ENCODE results near the gene SPECC1L.

SPECC1L gene

GRCh38 chr22:24386937-24387471 lies 116.4 kb downstream of the SPECC1L start:
- DNase-seq (no peak), ATAC-seq (ENCODE audit: insufficient read depth, low read depth) (no peak)
- Histone ChIP-seq H3K4me1 (ENCODE audit: insufficient read depth, low read length) (no peaks in the 10 kb centered on the region), H3K27me3 (ENCODE audit: insufficient read depth, low read length, poor library complexity) (no peaks in the 10 kb centered on the region), H3K9ac (ENCODE audit: low read depth, low read length) (no peak overlapping the region), H3K27ac (ENCODE audit: low read length) (no peak overlapping the region), H3K9me3 (ENCODE audit: insufficient read depth, low read length, severe bottlenecking) (no peaks in the 10 kb centered on the region), H3K36me3 (ENCODE audit: insufficient read depth, low read length) (peaks cover 20% of the 10 kb centered on the region), H3K4me3 (ENCODE audit: low read depth in 1 of 2, low read length in 2 of 2) (no peak overlapping the region), H3K4me2 (ENCODE audit: insufficient read depth, low read length) (no peak overlapping the region), H4K20me1 (ENCODE audit: insufficient read depth, low read length) (0 out of 2 replicates have a peak, but pooled peaks cover 4% of the 10 kb centered on the region), H2AFZ (ENCODE audit: low read depth, low read length) (no peak overlapping the region), H3K79me2 (ENCODE audit: insufficient read depth, low read length) (peaks cover 14% of the 10 kb centered on the region; the same call in 1 of the 2 replicates)
- TF ChIP-seq CTCF (IDR thresholded peaks at IDR 0.05; ENCODE audit: borderline replicate concordance, extremely low read depth, low read length, poor library complexity, severe bottlenecking) (no peak), EZH2 (IDR thresholded peaks at IDR 0.05; ENCODE audit: borderline replicate concordance, low read depth, low read length, severe bottlenecking) (no peak)

- Histone ChIP-seq H3K4me2 (ENCODE audit: insufficient read depth, low read length) (no peak overlapping the region), H3K4me1 (ENCODE audit: insufficient read depth, low read length) (no peaks in the 10 kb centered on the region), H3K9me3 (ENCODE audit: insufficient read depth, low read length, severe bottlenecking) (no peaks in the 10 kb centered on the region), H4K20me1 (ENCODE audit: insufficient read depth, low read length) (0 out of 2 replicates have a peak, but pooled peaks cover 4% of the 10 kb centered on the region), H3K79me2 (ENCODE audit: insufficient read depth, low read length) (peaks cover 16% of the 10 kb centered on the region), H3K9ac (ENCODE audit: low read depth, low read length) (no peak overlapping the region), H3K27me3 (ENCODE audit: insufficient read depth, low read length, poor library complexity) (no peaks in the 10 kb centered on the region), H3K27ac (ENCODE audit: low read length) (no peak overlapping the region), H3K36me3 (ENCODE audit: insufficient read depth, low read length) (peaks cover 31% of the 10 kb centered on the region), H3K4me3 (ENCODE audit: low read depth in 1 of 2, low read length in 2 of 2) (no peak overlapping the region), H2AFZ (ENCODE audit: low read depth, low read length) (no peak overlapping the region)
- TF ChIP-seq CTCF (IDR thresholded peaks at IDR 0.05; ENCODE audit: borderline replicate concordance, extremely low read depth, low read length, poor library complexity, severe bottlenecking) = no peak
- no peak for TF ChIP-seq EZH2 (IDR thresholded peaks at IDR 0.05; ENCODE audit: borderline replicate concordance, low read depth, low read length, severe bottlenecking)
- no peak for DNase-seq
- no peak for ATAC-seq (ENCODE audit: insufficient read depth, low read depth)
Measured at GRCh38 chr22:24389680-24390079, 119.0 kb downstream of the SPECC1L start.

- no peaks in the 10 kb centered on the region for H3K4me1 ChIP-seq (ENCODE audit: insufficient read depth, low read length)
- H3K4me2 ChIP-seq (ENCODE audit: insufficient read depth, low read length) = no peak overlapping the region
- H2AFZ ChIP-seq (ENCODE audit: low read depth, low read length) = no peak overlapping the region
- DNase-seq (no peak), ATAC-seq (ENCODE audit: insufficient read depth, low read depth) (no peak)
- H3K27ac ChIP-seq (ENCODE audit: low read length) = no peak overlapping the region
- H4K20me1 ChIP-seq (ENCODE audit: insufficient read depth, low read length) = 0 out of 2 replicates have a peak, but pooled peaks cover 4% of the 10 kb centered on the region
- H3K9me3 ChIP-seq (ENCODE audit: insufficient read depth, low read length, severe bottlenecking) = no peaks in the 10 kb centered on the region
- H3K36me3 ChIP-seq (ENCODE audit: insufficient read depth, low read length) = peaks cover 34% of the 10 kb centered on the region
- no peak overlapping the region for H3K4me3 ChIP-seq (ENCODE audit: low read depth in 1 of 2, low read length in 2 of 2)
- no peaks in the 10 kb centered on the region for H3K27me3 ChIP-seq (ENCODE audit: insufficient read depth, low read length, poor library complexity)
- TF ChIP-seq EZH2 (IDR thresholded peaks at IDR 0.05; ENCODE audit: borderline replicate concordance, low read depth, low read length, severe bottlenecking) (no peak), CTCF (IDR thresholded peaks at IDR 0.05; ENCODE audit: borderline replicate concordance, extremely low read depth, low read length, poor library complexity, severe bottlenecking) (no peak)
- H3K79me2 ChIP-seq (ENCODE audit: insufficient read depth, low read length) = peaks cover 16% of the 10 kb centered on the region
- H3K9ac ChIP-seq (ENCODE audit: low read depth, low read length) = no peak overlapping the region
Measured at GRCh38 chr22:24390156-24390555, 119.5 kb downstream of the SPECC1L start.
